B cell (primary cell): ENCODE measurements around the gene CDKN1B. TPM values are rescaled to one million over a fixed set of nuclear protein-coding genes. Genes with fewer than 3 reads are reported as not detected.

Experiments
- ATAC-seq: fragments of 200-7000 bp; cut with Tn5 transposase; one replicate; pipeline ENCODE4 v1.10.0; 2021; ENCODE audit warnings: low read depth, mild to moderate bottlenecking, moderate number of reproducible peaks, moderate library complexity
- CTCF ChIA-PET: fragments of 350-600 bp; sonication (Branson Sonifier 250); formaldehyde crosslinking; loops from one replicate; lab custom pipeline; 2021; ENCODE audit warnings: antibody characterized with exemption, inconsistent platforms; lab: Charles Lee
- POLR2A ChIA-PET: fragments of 350-600 bp; sonication (Branson Sonifier 250); formaldehyde crosslinking; loops from one replicate; lab custom pipeline; 2021; ENCODE audit warnings: antibody characterized with exemption; lab: Charles Lee
- DNase-seq: peaks from one replicate; pipeline ENCODE4 v3.0.0; 2013
- H2AFZ ChIP-seq: 2 replicates; pipeline ENCODE4 v1.6.1; 2012; ENCODE audit warnings: mild to moderate bottlenecking, low read depth, low read length; ENCODE audit not compliant: insufficient read depth, poor library complexity, severe bottlenecking
- H3K27ac ChIP-seq, 2 donors: 1 replicate in 1 of 2; 2 replicates in 1 of 2; pipeline ENCODE4 v1.5.1; 2012 to 2013; ENCODE audit warnings: low read length in 2 of 2, mild to moderate bottlenecking in 2 of 2, moderate library complexity in 1 of 2
- H3K27me3 ChIP-seq, 4 experiments: fragments of 200-600 bp in 1 of 4; sonication (generic) in 1 of 4; replicated peaks in 1 of 4; 1 replicate in 2 of 4; 2 replicates in 2 of 4; pipeline versions ENCODE4 v1.6.1 to v1.7.0; 2013 to 2016; ENCODE audit warnings: low read length in 3 of 4, mild to moderate bottlenecking in 2 of 4, mixed read lengths in 1 of 4, moderate library complexity in 1 of 4; ENCODE audit not compliant: insufficient read depth in 4 of 4, control insufficient read depth in 3 of 4; ENCODE audit errors: control extremely low read depth in 1 of 4
- H3K36me3 ChIP-seq, 2 experiments: replicated peaks in 1 of 2; 1 replicate in 1 of 2; 2 replicates in 1 of 2; pipeline versions ENCODE4 v1.6.1 to v1.7.1; 2013; ENCODE audit warnings: low read length in 1 of 2; ENCODE audit not compliant: insufficient read depth in 2 of 2, control insufficient read depth in 1 of 2; ENCODE audit errors: control extremely low read depth in 1 of 2, extremely low read depth in 1 of 2
- H3K4me1 ChIP-seq, 2 donors: fragments of 200-600 bp in 1 of 2; sonication (generic) in 1 of 2; 1 replicate in 1 of 2; 2 replicates in 1 of 2; pipeline versions ENCODE4 v1.5.1 to v1.6.1; 2013 to 2017; ENCODE audit warnings: low read length in 2 of 2; ENCODE audit not compliant: control insufficient read depth in 2 of 2, insufficient read depth in 2 of 2
- H3K4me2 ChIP-seq: replicated peaks from 2 replicates; pipeline ENCODE3; 2012; ENCODE audit warnings: mild to moderate bottlenecking, low read depth, low read length; ENCODE audit not compliant: poor library complexity, severe bottlenecking
- H3K4me3 ChIP-seq, 5 experiments: fragments of 200-600 bp in 1 of 5; sonication (generic) in 1 of 5; 1 replicate in 3 of 5; 2 replicates in 2 of 5; pipeline versions ENCODE4 v1.5.1 to v1.7.0; 2011 to 2016; ENCODE audit warnings: low read length in 4 of 5, mild to moderate bottlenecking in 4 of 5, low read depth in 2 of 5, control low read depth in 1 of 5, moderate library complexity in 1 of 5; ENCODE audit not compliant: insufficient read depth in 1 of 5; ENCODE audit errors: control extremely low read depth in 1 of 5, extremely low read depth in 1 of 5
- H3K79me2 ChIP-seq: fragments of 200-600 bp; sonication (generic); one replicate; pipeline ENCODE4 v1.6.0; 2016; ENCODE audit warnings: low read length; ENCODE audit not compliant: control insufficient read depth, insufficient read depth
- H3K9ac ChIP-seq: fragments of 200-600 bp; sonication (generic); 2 replicates; pipeline ENCODE4 v1.6.1; 2017; ENCODE audit warnings: mild to moderate bottlenecking, low read length, moderate library complexity
- H3K9me3 ChIP-seq, 3 donors: one replicate each; pipeline versions ENCODE4 v1.6.1 to v1.7.1; 2013; ENCODE audit warnings: low read length in 2 of 3; ENCODE audit not compliant: control insufficient read depth in 2 of 3, insufficient read depth in 1 of 3; ENCODE audit errors: control extremely low read depth in 1 of 3
- H4K20me1 ChIP-seq: 2 replicates; pipeline ENCODE4 v1.6.0; 2012; ENCODE audit warnings: mild to moderate bottlenecking, low read length; ENCODE audit not compliant: insufficient read depth, control insufficient read depth, poor library complexity, severe bottlenecking
- H3K27ac Mint-ChIP-seq: one replicate; pipeline ENCODE4 v1.8.0; 2021; ENCODE audit warnings: mixed read lengths
- H3K27me3 Mint-ChIP-seq: one replicate; pipeline ENCODE4 v1.8.0; 2021; ENCODE audit warnings: mixed read lengths
- H3K4me1 Mint-ChIP-seq: one replicate; pipeline ENCODE4 v1.8.0; 2021; ENCODE audit warnings: mixed read lengths
- H3K4me3 Mint-ChIP-seq: one replicate; pipeline ENCODE4 v1.8.0; 2021; ENCODE audit warnings: mixed read lengths
- H3K9me3 Mint-ChIP-seq: one replicate; pipeline ENCODE4 v1.8.0; 2022; ENCODE audit warnings: mixed read lengths; ENCODE audit not compliant: insufficient read depth
- EZH2 ChIP-seq: IDR thresholded peaks from 2 replicates; pipeline ENCODE4 v1.6.1; 2012; ENCODE audit warnings: borderline replicate concordance, low read depth, mild to moderate bottlenecking, moderate library complexity, low read length; ENCODE audit not compliant: insufficient read depth, poor library complexity, severe bottlenecking
- WGBS: methylation state at CpG from one replicate; pipeline ENCODE4 v1.1.5; 2013; ENCODE audit warnings: missing lambda C conversion rate; ENCODE audit not compliant: insufficient coverage; 5-methylcytosine and 5-hydroxymethylcytosine counted together
- intact Hi-C: fragments of 100-400 bp; cut with micrococcal nuclease; formaldehyde crosslinking; loops from one replicate; pipeline ENCODE4 v1.10.0; 2022
- polyA plus RNA-seq: library from polyadenylated mRNA; depleted of rRNA; stranded (reverse); fragments of >200 nt; gene quantifications from 2 replicates; pipeline ENCODE4 v1.2.3, GENCODE V29; 2012
- total RNA-seq, 2 donors: library from RNA; stranded (reverse); fragments of 120-200 nt in 1 of 2; gene quantifications; 1 replicate in 1 of 2; 2 replicates in 1 of 2; pipeline versions ENCODE4 v1.2.3 to v1.2.4, GENCODE V29; 2013 to 2022
- TF ChIP-seq, protein P1 (sequence below): fragments of 200-600 bp; IDR thresholded peaks from one replicate; pipeline ENCODE4 v1.8.0; 2022; ENCODE audit warnings: antibody characterized with exemption, mild to moderate bottlenecking

CDKN1B gene
- total and polyA plus RNA-seq, 2 donors (not counting 1 experiment from before 2014, with no cell fraction given), result 77.4 to 149 TPM

DNA sequence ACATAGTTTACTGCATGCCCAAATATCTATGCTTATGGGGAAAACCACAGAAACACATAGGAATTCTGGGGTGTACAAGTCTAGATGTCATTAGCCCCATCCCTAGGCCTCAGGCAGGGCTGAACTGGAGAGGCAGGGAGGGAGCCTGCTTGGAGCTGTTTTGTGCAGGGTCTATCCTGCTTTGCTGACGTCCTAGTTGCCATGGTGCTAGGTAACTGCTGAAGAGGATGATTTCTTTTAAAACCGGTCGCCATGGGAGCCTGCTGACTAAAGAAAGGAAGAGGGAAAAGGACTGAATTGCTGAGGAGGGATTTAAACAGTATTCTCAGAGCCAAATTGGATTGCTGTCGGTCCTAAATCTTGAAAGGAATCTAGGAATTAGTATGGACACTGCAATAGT is 31.9 kb upstream of the CDKN1B start:
- CTCF ChIA-PET, result no interaction called here
- Mint-ChIP-seq H3K27me3 (no peaks in the 10 kb centered on the region), H3K27ac (no peak overlapping the region), H3K9me3 (no peaks in the 10 kb centered on the region), H3K4me1 (no peaks in the 10 kb centered on the region), H3K4me3 (no peak overlapping the region)
- no peak overlapping the region for H3K27ac ChIP-seq
- H3K9ac ChIP-seq, result no peak overlapping the region
- no peak for TF ChIP-seq EZH2
- TF ChIP-seq, protein P1, sequence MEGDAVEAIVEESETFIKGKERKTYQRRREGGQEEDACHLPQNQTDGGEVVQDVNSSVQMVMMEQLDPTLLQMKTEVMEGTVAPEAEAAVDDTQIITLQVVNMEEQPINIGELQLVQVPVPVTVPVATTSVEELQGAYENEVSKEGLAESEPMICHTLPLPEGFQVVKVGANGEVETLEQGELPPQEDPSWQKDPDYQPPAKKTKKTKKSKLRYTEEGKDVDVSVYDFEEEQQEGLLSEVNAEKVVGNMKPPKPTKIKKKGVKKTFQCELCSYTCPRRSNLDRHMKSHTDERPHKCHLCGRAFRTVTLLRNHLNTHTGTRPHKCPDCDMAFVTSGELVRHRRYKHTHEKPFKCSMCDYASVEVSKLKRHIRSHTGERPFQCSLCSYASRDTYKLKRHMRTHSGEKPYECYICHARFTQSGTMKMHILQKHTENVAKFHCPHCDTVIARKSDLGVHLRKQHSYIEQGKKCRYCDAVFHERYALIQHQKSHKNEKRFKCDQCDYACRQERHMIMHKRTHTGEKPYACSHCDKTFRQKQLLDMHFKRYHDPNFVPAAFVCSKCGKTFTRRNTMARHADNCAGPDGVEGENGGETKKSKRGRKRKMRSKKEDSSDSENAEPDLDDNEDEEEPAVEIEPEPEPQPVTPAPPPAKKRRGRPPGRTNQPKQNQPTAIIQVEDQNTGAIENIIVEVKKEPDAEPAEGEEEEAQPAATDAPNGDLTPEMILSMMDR, result no peak
- no peaks in the 10 kb centered on the region for H4K20me1 ChIP-seq
- WGBS, result 94% methylated on average over 3 of the region's 4 CpGs
- H2AFZ ChIP-seq, result no peak overlapping the region
- H3K79me2 ChIP-seq, result no peaks in the 10 kb centered on the region
- no peaks in the 10 kb centered on the region for H3K27me3 ChIP-seq
- no peak overlapping the region for H3K4me3 ChIP-seq
- POLR2A ChIA-PET, result no interaction called here
- no peaks in the 10 kb centered on the region for H3K4me1 ChIP-seq
- no peaks in the 10 kb centered on the region for H3K9me3 ChIP-seq
- no peaks in the 10 kb centered on the region for H3K36me3 ChIP-seq
- no peak overlapping the region for H3K4me2 ChIP-seq
- no peak for ATAC-seq
- intact Hi-C loops, result no loop called here
- DNase-seq, result no peak

DNA sequence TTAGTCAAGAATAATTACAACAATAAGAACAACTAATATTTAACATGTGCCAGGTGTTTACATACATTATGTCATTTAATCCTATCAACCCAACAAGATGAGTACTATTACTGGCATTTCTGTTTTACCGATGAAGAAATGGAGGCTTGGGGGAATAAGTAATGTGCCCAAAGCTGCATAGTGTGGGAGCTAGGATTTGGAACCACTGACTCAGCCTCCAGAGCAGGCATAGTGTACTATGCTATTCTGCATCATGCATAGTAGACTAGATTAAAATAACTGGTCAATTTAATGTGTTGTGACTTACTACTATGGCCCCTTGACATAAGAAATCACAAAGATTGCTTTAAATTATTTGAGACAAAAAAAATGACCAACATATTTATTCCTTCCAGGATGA is 30.7 kb upstream of the CDKN1B start:
- POLR2A ChIA-PET, result interaction anchor here (0.8 kb wide), 1 partner anchor 50 kb away, joined by 3 read pairs; no protein-coding TSS in a partner anchor
- Mint-ChIP-seq H3K4me1 (peaks cover 4% of the 10 kb centered on the region), H3K27ac (no peak overlapping the region), H3K27me3 (no peaks in the 10 kb centered on the region), H3K9me3 (no peaks in the 10 kb centered on the region), H3K4me3 (no peak overlapping the region)
- Histone ChIP-seq H3K27ac (no peak overlapping the region), H3K9me3 (no peaks in the 10 kb centered on the region), H4K20me1 (no peaks in the 10 kb centered on the region), H3K27me3 (no peaks in the 10 kb centered on the region), H3K36me3 (no peaks in the 10 kb centered on the region), H3K4me1 (peaks cover 3 to 5% of the 10 kb centered on the region in 2 donors), H3K9ac (no peak overlapping the region), H3K79me2 (no peaks in the 10 kb centered on the region), H2AFZ (no peak overlapping the region), H3K4me3 (no peak overlapping the region), H3K4me2 (no peak overlapping the region)
- WGBS, result no CpG with 5 or more reads among the region's 1 CpG
- DNase-seq (no peak), ATAC-seq (no peak)
- CTCF ChIA-PET, result no interaction called here
- intact Hi-C loops, result no loop called here
- TF ChIP-seq EZH2, result no peak
- TF ChIP-seq, protein P1, result no peak
